GM23338 (cell line): ENCODE results near the gene NEUROD1.

Experiments
- EZH2 ChIP-seq: fragments of 200-600 bp; sonication (generic); IDR thresholded peaks from one replicate; pipeline ENCODE4 v1.8.0; 2017; ENCODE audit warnings: antibody characterized with exemption, mild to moderate bottlenecking, low read depth; ENCODE audit not compliant: unreplicated experiment
- JUNB ChIP-seq: IDR thresholded peaks from one replicate; pipeline ENCODE4 v1.6.1; 2016; ENCODE audit warnings: antibody characterized with exemption; ENCODE audit not compliant: unreplicated experiment
- POLR2AphosphoS5 ChIP-seq: IDR thresholded peaks from 2 replicates; pipeline ENCODE4 v1.6.1; 2016; ENCODE audit warnings: antibody characterized with exemption, low read depth
- ZNF331 ChIP-seq: fragments of 250-450 bp; sonication (Bioruptor Pico); IDR thresholded peaks from 2 replicates; pipeline ENCODE4 v1.5.0; 2020; ENCODE audit warnings: low read depth, mild to moderate bottlenecking, moderate library complexity
- TF ChIP-seq, protein P1 (sequence below), 2 experiments: fragments of 200-600 bp in 1 of 2; sonication (generic) in 1 of 2; conservative IDR thresholded peaks; 2 replicates each; pipeline versions ENCODE4 v1.5.1 to v1.6.1; 2016 to 2017; ENCODE audit warnings: antibody characterized with exemption in 2 of 2, low read depth in 2 of 2, mild to moderate bottlenecking in 2 of 2, moderate library complexity in 1 of 2
- TF ChIP-seq, protein P2 (sequence below): IDR thresholded peaks from one replicate; pipeline ENCODE4 v1.6.1; 2018; ENCODE audit warnings: antibody characterized with exemption; ENCODE audit not compliant: unreplicated experiment

DNA sequence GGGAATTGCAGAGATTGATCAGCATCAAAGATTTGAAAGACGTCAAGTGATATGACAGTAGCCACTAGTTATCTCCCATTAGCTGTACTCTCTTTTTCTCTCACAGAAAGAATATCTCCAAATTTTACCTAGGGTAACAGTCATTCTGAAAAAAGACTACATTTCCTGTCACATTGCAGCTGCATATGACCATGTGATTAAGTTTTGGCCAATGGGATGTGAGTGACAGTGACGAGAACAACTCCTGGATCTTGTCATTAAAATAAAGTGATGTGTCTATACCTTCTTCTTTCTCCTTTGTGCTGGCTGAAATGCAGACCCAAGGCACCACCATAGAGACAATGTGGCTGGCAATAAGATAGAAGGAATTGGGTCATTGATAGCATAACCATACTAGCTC lies 10.5 kb upstream of the NEUROD1 start:
- TF ChIP-seq POLR2AphosphoS5 (no peak), EZH2 (no peak), JUNB (no peak), ZNF331 (CRISPR knock-in tag) (no peak)
- TF ChIP-seq, protein P1, sequence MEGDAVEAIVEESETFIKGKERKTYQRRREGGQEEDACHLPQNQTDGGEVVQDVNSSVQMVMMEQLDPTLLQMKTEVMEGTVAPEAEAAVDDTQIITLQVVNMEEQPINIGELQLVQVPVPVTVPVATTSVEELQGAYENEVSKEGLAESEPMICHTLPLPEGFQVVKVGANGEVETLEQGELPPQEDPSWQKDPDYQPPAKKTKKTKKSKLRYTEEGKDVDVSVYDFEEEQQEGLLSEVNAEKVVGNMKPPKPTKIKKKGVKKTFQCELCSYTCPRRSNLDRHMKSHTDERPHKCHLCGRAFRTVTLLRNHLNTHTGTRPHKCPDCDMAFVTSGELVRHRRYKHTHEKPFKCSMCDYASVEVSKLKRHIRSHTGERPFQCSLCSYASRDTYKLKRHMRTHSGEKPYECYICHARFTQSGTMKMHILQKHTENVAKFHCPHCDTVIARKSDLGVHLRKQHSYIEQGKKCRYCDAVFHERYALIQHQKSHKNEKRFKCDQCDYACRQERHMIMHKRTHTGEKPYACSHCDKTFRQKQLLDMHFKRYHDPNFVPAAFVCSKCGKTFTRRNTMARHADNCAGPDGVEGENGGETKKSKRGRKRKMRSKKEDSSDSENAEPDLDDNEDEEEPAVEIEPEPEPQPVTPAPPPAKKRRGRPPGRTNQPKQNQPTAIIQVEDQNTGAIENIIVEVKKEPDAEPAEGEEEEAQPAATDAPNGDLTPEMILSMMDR (conservative IDR thresholded peaks at IDR 0.05; ENCODE audit: low read depth in 2 of 2): no peak
- TF ChIP-seq, protein P2, sequence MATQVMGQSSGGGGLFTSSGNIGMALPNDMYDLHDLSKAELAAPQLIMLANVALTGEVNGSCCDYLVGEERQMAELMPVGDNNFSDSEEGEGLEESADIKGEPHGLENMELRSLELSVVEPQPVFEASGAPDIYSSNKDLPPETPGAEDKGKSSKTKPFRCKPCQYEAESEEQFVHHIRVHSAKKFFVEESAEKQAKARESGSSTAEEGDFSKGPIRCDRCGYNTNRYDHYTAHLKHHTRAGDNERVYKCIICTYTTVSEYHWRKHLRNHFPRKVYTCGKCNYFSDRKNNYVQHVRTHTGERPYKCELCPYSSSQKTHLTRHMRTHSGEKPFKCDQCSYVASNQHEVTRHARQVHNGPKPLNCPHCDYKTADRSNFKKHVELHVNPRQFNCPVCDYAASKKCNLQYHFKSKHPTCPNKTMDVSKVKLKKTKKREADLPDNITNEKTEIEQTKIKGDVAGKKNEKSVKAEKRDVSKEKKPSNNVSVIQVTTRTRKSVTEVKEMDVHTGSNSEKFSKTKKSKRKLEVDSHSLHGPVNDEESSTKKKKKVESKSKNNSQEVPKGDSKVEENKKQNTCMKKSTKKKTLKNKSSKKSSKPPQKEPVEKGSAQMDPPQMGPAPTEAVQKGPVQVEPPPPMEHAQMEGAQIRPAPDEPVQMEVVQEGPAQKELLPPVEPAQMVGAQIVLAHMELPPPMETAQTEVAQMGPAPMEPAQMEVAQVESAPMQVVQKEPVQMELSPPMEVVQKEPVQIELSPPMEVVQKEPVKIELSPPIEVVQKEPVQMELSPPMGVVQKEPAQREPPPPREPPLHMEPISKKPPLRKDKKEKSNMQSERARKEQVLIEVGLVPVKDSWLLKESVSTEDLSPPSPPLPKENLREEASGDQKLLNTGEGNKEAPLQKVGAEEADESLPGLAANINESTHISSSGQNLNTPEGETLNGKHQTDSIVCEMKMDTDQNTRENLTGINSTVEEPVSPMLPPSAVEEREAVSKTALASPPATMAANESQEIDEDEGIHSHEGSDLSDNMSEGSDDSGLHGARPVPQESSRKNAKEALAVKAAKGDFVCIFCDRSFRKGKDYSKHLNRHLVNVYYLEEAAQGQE: no peak
